Heart right ventricle (tissue), 16 donors: ENCODE results near the gene CAPN13. TPM values are rescaled to one million over a fixed set of nuclear protein-coding genes. Genes with fewer than 3 reads are reported as not detected.

Experiments used
- ATAC-seq, 8 donors: fragments of 200-7000 bp; cut with Tn5 transposase; one replicate each; pipeline ENCODE4 v1.9.1; 2020; ENCODE audit warnings: mild to moderate bottlenecking in 8 of 8, moderate library complexity in 8 of 8, moderate number of reproducible peaks in 1 of 8
- DNase-seq, 2 donors: peaks; one replicate each; pipeline ENCODE4 v3.0.0-alpha.2; 2020
- H3K27ac ChIP-seq, 10 donors: fragments of 200-600 bp; sonication (generic) in 2 of 10; one replicate each; pipeline versions ENCODE4 v1.5.0 to v1.8.0; 2020 to 2022; ENCODE audit warnings: mild to moderate bottlenecking in 3 of 10
- H3K27me3 ChIP-seq, 7 donors: fragments of 200-600 bp; one replicate each; pipeline ENCODE4 v1.8.0; 2021 to 2022; ENCODE audit warnings: mild to moderate bottlenecking in 2 of 7
- H3K36me3 ChIP-seq, 9 donors: fragments of 200-600 bp; sonication (generic) in 1 of 9; one replicate each; pipeline versions ENCODE4 v1.5.0 to v1.8.0; 2020 to 2022; ENCODE audit warnings: mild to moderate bottlenecking in 2 of 9
- H3K4me1 ChIP-seq, 9 donors: fragments of 200-600 bp; sonication (generic) in 1 of 9; one replicate each; pipeline versions ENCODE4 v1.5.0 to v1.8.0; 2020 to 2022; ENCODE audit warnings: mild to moderate bottlenecking in 4 of 9
- H3K4me3 ChIP-seq, 10 donors: fragments of 200-600 bp; sonication (generic) in 2 of 10; one replicate each; pipeline versions ENCODE4 v1.5.0 to v1.8.0; 2020 to 2022; ENCODE audit warnings: mild to moderate bottlenecking in 7 of 10, moderate library complexity in 2 of 10
- H3K9me3 ChIP-seq, 11 donors: fragments of 200-600 bp in 10 of 11; sonication (generic) in 2 of 11; one replicate each; pipeline versions ENCODE4 v1.5.0 to v1.8.0; 2013 to 2022; ENCODE audit warnings: mild to moderate bottlenecking in 2 of 11, control low read depth in 1 of 11, moderate library complexity in 1 of 11
- WGBS, 2 donors: extraction: QIAGEN DNeasy Blood & Tissue Kit; methylation state at CpG; one replicate each; pipeline ENCODE4 v1.1.7; 2013; ENCODE audit warnings: inconsistent platforms in 1 of 2; 5-methylcytosine and 5-hydroxymethylcytosine counted together
- intact Hi-C, 10 donors: fragments of 100-400 bp; cut with DNase I; formaldehyde crosslinking; loops; one replicate each; pipeline versions ENCODE4 v1.11.1 to v1.14.2; 2022
- polyA plus RNA-seq, 2 donors: library from polyadenylated mRNA; stranded (reverse); fragments of 200-250 nt; gene quantifications; one replicate each; pipeline ENCODE4 v1.2.3, GENCODE V29; 2013
- total RNA-seq, 10 donors: library from RNA; stranded (reverse); fragmentation: NEBNext Ultra II Directional in 3 of 10; extraction: Animal tissue kit (Norgen Biotek cat#: 25700) in 3 of 10; gene quantifications; one replicate each; pipeline versions ENCODE4 v1.2.1 to v1.2.4, GENCODE V29; 2021 to 2023
- TF ChIP-seq, protein P1 (sequence below), 9 donors: fragments of 200-600 bp; sonication (generic) in 2 of 9; IDR thresholded peaks; one replicate each; pipeline versions ENCODE4 v1.5.0 to v1.8.0; 2021 to 2022; ENCODE audit warnings: antibody characterized with exemption in 9 of 9, mild to moderate bottlenecking in 5 of 9, moderate library complexity in 1 of 9
- donor health status: Arrhythmogenic right ventricular cardiomyopathy.
- donor health status: ischemic (EF 13 %, LVEDD 7.1; RV severe dilation, severe dysfunction).
- donor health status: healthy with polysubstance abuse.
- donor health status: DM: no; HTN: yes; CAD: no.
- donor health status: DM: no; HTN: no; CAD: no.
- donor health status: ischemic (EF 25% LVEDD 6.9; RV normal size, moderate dysfunction).
- donor health status: ischemic (EF 25% LVEDD 5.7; RV mildly dilated, moderate dysfunction).
- donor health status: healthy.
- donor health status: DM: yes; HTN: yes; CAD: no.
- donor health status: Ischemic cardiomyopathy.
- donor health status: ischemic (EF 35%, LVEDD 5.7; RV mildly dilated, moderate dysfunction).
- donor health status: nonischemic (EF 11% LVEDD 7.7; RV severe dilation, severe dysfunction).
- donor health status: DM: yes; HTN: yes; CAD: no.
- donor health status: PGD.
- donor health status: ischemic (EF 29% LVEDD 5.4; RV normal size, mild dysfunction).
- donor health status: nonischemic (EF 23%, LVEDD 6.1; RV moderate dilation, normal function).

The CAPN13 gene
- total and polyA plus RNA-seq, 12 donors = 0.09 TPM; not detected in 11

DNA sequence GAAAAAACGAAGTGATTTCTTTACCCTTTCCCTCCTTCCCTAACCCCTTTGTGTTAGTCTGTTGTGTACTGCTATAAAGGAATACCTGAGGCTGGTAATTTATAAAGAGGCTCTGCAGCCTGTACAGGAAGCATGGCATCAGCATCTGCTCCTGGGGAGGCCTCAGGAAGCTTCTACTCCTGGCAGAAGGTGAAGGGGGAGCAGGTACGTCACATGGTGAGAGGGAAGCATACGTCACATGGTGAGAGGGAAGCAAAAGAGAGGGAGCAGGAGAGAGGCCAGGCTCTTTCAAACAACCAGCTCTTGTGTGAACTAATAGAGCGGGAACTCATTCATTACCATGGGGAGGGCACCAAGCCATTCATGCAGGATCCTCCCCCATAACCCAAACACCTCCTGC lies 126.2 kb downstream of the CAPN13 start:
- peaks cover 0 to 3% (median 0%) of the 10 kb centered on the region in 9 donors for H3K4me1 ChIP-seq
- ATAC-seq = no peak
- no peaks in the 10 kb centered on the region for H3K36me3 ChIP-seq
- no peak overlapping the region for H3K4me3 ChIP-seq
- 97 to 98% methylated on average over 4 of the region's 4 CpGs for whole genome bisulfite sequencing, 2 donors
- no peaks in the 10 kb centered on the region for H3K9me3 ChIP-seq
- TF ChIP-seq, protein P1, sequence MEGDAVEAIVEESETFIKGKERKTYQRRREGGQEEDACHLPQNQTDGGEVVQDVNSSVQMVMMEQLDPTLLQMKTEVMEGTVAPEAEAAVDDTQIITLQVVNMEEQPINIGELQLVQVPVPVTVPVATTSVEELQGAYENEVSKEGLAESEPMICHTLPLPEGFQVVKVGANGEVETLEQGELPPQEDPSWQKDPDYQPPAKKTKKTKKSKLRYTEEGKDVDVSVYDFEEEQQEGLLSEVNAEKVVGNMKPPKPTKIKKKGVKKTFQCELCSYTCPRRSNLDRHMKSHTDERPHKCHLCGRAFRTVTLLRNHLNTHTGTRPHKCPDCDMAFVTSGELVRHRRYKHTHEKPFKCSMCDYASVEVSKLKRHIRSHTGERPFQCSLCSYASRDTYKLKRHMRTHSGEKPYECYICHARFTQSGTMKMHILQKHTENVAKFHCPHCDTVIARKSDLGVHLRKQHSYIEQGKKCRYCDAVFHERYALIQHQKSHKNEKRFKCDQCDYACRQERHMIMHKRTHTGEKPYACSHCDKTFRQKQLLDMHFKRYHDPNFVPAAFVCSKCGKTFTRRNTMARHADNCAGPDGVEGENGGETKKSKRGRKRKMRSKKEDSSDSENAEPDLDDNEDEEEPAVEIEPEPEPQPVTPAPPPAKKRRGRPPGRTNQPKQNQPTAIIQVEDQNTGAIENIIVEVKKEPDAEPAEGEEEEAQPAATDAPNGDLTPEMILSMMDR (IDR thresholded peaks at IDR 0.05) = no peak
- DNase-seq = no peak
- no peaks in the 10 kb centered on the region for H3K27me3 ChIP-seq
- H3K27ac ChIP-seq = no peak overlapping the region
- intact Hi-C loops = loop anchor here in 1 of 10 donors (10.0 kb wide), 1 partner anchor 156 kb away; no protein-coding TSS in a partner anchor

DNA sequence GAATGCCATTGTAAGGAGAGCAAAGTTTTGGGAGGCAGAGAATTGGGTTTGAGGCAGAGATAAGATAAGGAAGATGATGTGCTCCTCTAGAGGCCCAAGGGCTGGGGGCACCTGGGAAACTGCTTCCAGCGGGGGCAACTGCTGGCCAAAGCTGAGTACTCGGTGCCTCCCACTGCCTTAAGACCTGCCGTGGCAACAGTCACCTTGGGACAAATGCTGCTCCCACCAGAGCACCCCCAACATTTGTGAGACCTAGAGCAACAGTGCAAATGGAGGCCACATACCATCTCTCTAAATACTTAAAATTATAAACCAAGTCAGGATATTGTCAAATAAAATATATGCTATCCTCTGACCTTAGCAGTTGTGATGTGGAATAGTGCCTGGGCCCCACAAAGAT lies 127.1 kb downstream of the CAPN13 start:
- Histone ChIP-seq H3K36me3 (no peaks in the 10 kb centered on the region), H3K27me3 (no peaks in the 10 kb centered on the region), H3K4me3 (no peak overlapping the region), H3K9me3 (no peaks in the 10 kb centered on the region), H3K27ac (no peak overlapping the region), H3K4me1 (no peaks in the 10 kb centered on the region)
- DNase-seq = no peak
- TF ChIP-seq, protein P1 (IDR thresholded peaks at IDR 0.05) = no peak
- 93 to 95% methylated on average over 3 of the region's 3 CpGs for WGBS, 2 donors
- ATAC-seq = no peak
- intact Hi-C loops = loop anchor here in 1 of 10 donors (10.0 kb wide), 1 partner anchor 155 kb away; no protein-coding TSS in a partner anchor

DNA sequence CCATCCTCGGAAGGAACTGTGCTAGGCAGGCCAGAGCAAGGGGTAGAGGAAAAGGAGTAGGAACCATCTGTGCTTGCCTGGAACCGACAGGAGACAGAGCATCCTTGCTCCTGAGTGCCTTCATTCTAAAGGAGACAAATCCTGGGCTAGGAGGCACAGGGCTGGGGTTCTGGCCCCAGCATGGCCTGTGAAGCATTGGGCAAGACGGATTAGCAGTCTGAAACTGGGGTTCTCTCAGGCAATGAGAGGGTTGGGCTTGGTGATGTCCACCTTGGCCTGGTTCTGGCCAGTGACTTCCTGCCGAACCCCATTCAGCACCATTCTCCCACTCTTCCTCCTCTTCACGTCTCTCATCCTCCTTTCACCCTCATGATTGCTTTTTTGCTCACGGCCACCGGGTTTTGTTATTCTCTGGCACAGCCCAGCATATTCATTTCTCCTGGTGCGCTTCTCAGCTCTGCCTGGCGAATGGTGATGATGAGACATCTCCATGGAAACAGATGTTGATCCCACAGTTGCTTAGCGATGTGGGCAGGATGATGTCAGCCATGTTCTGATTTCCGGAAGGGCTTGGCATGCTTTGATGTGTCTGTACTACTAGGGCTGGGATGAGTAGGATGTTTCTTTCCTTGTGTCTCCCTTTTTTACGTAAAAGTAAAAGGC lies 127.7 kb downstream of the CAPN13 start:
- DNase-seq (no peak), ATAC-seq (no peak)
- TF ChIP-seq, protein P1 (IDR thresholded peaks at IDR 0.05) = no peak
- Histone ChIP-seq H3K27ac (no peak overlapping the region), H3K9me3 (no peaks in the 10 kb centered on the region), H3K4me1 (no peaks in the 10 kb centered on the region), H3K36me3 (no peaks in the 10 kb centered on the region), H3K27me3 (no peaks in the 10 kb centered on the region), H3K4me3 (no peak overlapping the region)
- intact Hi-C loops = loop anchor here in 1 of 10 donors (10.0 kb wide), 1 partner anchor 155 kb away; no protein-coding TSS in a partner anchor
- 77 to 81% methylated on average over 12 of the region's 12 CpGs for WGBS, 2 donors

DNA sequence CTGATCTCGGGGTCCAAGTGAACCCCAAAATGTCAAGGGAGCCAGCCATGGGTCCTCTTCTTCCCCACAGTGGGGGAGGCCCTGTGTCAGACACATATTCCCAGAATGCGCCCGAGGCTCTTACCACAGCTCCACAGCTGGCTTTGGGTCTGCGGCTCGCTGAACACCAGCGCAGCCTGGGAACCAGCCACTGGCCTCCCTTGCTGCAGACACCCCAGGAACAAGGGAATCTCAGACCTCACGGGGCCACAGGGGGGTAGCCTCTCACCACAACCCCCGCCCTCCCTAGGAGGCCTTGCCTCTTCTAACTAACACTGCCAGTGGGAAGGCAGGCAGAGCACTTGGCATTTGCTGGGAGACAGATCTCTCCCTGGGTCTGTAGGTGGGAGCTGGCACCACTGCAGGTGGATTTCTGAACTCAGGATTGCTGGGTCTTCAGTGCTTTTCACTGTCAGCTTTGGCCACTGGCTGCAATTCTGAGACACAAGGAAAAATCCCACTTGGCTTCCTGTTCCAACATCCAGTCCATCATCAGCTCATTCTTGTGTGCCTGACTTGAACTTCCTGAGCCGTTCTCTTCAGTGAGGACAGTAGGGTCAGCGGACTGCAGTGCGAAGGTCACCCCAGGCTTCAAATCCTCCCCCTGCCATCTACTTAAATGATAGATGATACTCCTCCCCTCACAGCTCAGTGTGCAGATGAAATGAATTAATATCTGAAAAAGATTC lies 128.7 kb downstream of the CAPN13 start:
- no peak overlapping the region for H3K27ac ChIP-seq
- ATAC-seq (peak in 1 of 8 donors; percentile 35), DNase-seq (no peak)
- TF ChIP-seq, protein P1 (IDR thresholded peaks at IDR 0.05) = no peak
- H3K4me1 ChIP-seq = no peaks in the 10 kb centered on the region
- 79 to 80% methylated on average over 11 of the region's 11 CpGs for WGBS, 2 donors
- H3K36me3 ChIP-seq = no peaks in the 10 kb centered on the region
- no peaks in the 10 kb centered on the region for H3K9me3 ChIP-seq
- no peaks in the 10 kb centered on the region for H3K27me3 ChIP-seq
- no peak overlapping the region for H3K4me3 ChIP-seq
- intact Hi-C loops = no loop called here
